Endothelial cell of umbilical vein (primary cell): Measurements from ENCODE around the gene DNAJC22. TPM values are rescaled to one million over a fixed set of nuclear protein-coding genes. Genes with fewer than 3 reads are reported as not detected.

Experiments used
- BruUV-seq: library from RNA; stranded (reverse); fragments of 400-500 nt; replicated peaks from 2 replicates; lab custom pipeline; 2021; lab: Mats Ljungman, UMichigan
- CTCF ChIA-PET: fragments of 300-600, 350-600 bp; sonication (Branson Sonifier 250); formaldehyde crosslinking; loops from one replicate; lab custom pipeline; 2021; ENCODE audit warnings: antibody characterized with exemption, inconsistent platforms; lab: Charles Lee
- POLR2A ChIA-PET: fragments of 300-600, 350-600 bp; sonication (Branson Sonifier 250); formaldehyde crosslinking; loops from one replicate; lab custom pipeline; 2021; ENCODE audit warnings: antibody characterized with exemption, inconsistent platforms; lab: Charles Lee
- DNase-seq: peaks from one replicate; pipeline ENCODE4 v3.0.0-alpha.2; 2011; ENCODE audit warnings: low read depth, low spot score
- FAIRE-seq: peaks from 2 replicates; lab custom pipeline; 2011; peaks lifted over from hg19 to GRCh38; lab: Jason Lieb, UNC
- H2AFZ ChIP-seq: 2 replicates; pipeline ENCODE4 v1.6.0; 2012; ENCODE audit warnings: low read depth, low read length, control low read depth, inconsistent platforms
- H3K27ac ChIP-seq: 2 replicates; pipeline ENCODE4 v1.5.1; 2011; ENCODE audit warnings: low read depth, mild to moderate bottlenecking, control low read depth, low read length, moderate library complexity; ENCODE audit not compliant: insufficient read depth
- H3K27me3 ChIP-seq, 2 experiments: 2 replicates each; pipeline versions ENCODE4 v1.6.0 to v1.6.1; 2011; ENCODE audit warnings: low read length in 2 of 2, mixed read lengths in 1 of 2; ENCODE audit not compliant: control insufficient read depth in 2 of 2, insufficient read depth in 2 of 2
- H3K36me3 ChIP-seq, 2 experiments: 2 replicates in 1 of 2; 3 replicates in 1 of 2; pipeline ENCODE4 v1.5.1; 2011; ENCODE audit warnings: low read length in 2 of 2, mild to moderate bottlenecking in 1 of 2, moderate library complexity in 1 of 2; ENCODE audit not compliant: control insufficient read depth in 2 of 2, insufficient read depth in 2 of 2; ENCODE audit errors: extremely low read depth in 1 of 2
- H3K4me1 ChIP-seq: 3 replicates; pipeline ENCODE4 v1.5.1; 2011; ENCODE audit warnings: mild to moderate bottlenecking, low read length; ENCODE audit not compliant: control insufficient read depth, insufficient read depth; ENCODE audit errors: extremely low read depth
- H3K4me2 ChIP-seq: 2 replicates; pipeline ENCODE4 v1.6.1; 2011; ENCODE audit warnings: low read length, control low read depth, mixed read lengths; ENCODE audit not compliant: insufficient read depth
- H3K4me3 ChIP-seq, 3 experiments: fragments of 200-600 bp in 1 of 3; sonication (generic), shearing (Covaris generic) in 1 of 3; replicated peaks in 1 of 3; 2 replicates each; pipeline ENCODE4 v1.5.1; 2011 to 2016; ENCODE audit warnings: control low read depth in 3 of 3, low read length in 3 of 3, mild to moderate bottlenecking in 2 of 3, inconsistent platforms in 1 of 3, low read depth in 1 of 3, moderate library complexity in 1 of 3; ENCODE audit not compliant: insufficient read depth in 1 of 3
- H3K79me2 ChIP-seq: 2 replicates; pipeline ENCODE4 v1.6.0; 2012; ENCODE audit warnings: low read length, inconsistent platforms; ENCODE audit not compliant: control insufficient read depth, insufficient read depth
- H3K9ac ChIP-seq: replicated peaks from 2 replicates; pipeline ENCODE3; 2011; ENCODE audit warnings: low read length, control low read depth; ENCODE audit not compliant: insufficient read depth; ENCODE audit errors: extremely low read depth
- H3K9me1 ChIP-seq: replicated peaks from 3 replicates; pipeline ENCODE4 v1.6.0; 2011; ENCODE audit warnings: mild to moderate bottlenecking, low read length; ENCODE audit not compliant: control insufficient read depth, insufficient read depth; ENCODE audit errors: extremely low read depth
- H3K9me3 ChIP-seq: replicated peaks from 2 replicates; pipeline ENCODE4 v1.5.1; 2012; ENCODE audit warnings: low read length, inconsistent platforms; ENCODE audit not compliant: control insufficient read depth, insufficient read depth
- H4K20me1 ChIP-seq: replicated peaks from 2 replicates; pipeline ENCODE3; 2011; ENCODE audit warnings: mild to moderate bottlenecking, low read length; ENCODE audit not compliant: control insufficient read depth, insufficient read depth; ENCODE audit errors: extremely low read depth
- CTCF ChIP-seq, 2 donors: IDR thresholded peaks; 1 replicate in 1 of 2; 2 replicates in 1 of 2; pipeline ENCODE4 v1.5.1; 2011; ENCODE audit warnings: low read length in 2 of 2, mild to moderate bottlenecking in 2 of 2, moderate library complexity in 2 of 2, control low read depth in 1 of 2, inconsistent platforms in 1 of 2, low read depth in 1 of 2; ENCODE audit not compliant: insufficient read depth in 1 of 2; ENCODE audit errors: extremely low read depth in 1 of 2
- EZH2 ChIP-seq: IDR thresholded peaks from 2 replicates; pipeline ENCODE4 v1.6.1; 2012; ENCODE audit warnings: borderline replicate concordance, low read depth, mild to moderate bottlenecking, moderate library complexity, low read length, inconsistent platforms; ENCODE audit not compliant: severe bottlenecking
- FOS ChIP-seq: IDR thresholded peaks from 2 replicates; pipeline ENCODE4 v1.6.1; 2011; ENCODE audit warnings: mild to moderate bottlenecking, low read length, moderate library complexity, borderline replicate concordance; ENCODE audit not compliant: insufficient read depth
- GATA2 ChIP-seq: IDR thresholded peaks from 2 replicates; pipeline ENCODE4 v1.7.0; 2011; ENCODE audit warnings: low read depth, mild to moderate bottlenecking, moderate library complexity, mixed read lengths, low read length; ENCODE audit not compliant: insufficient read length, insufficient read depth
- JUN ChIP-seq: IDR thresholded peaks from 2 replicates; pipeline ENCODE4 v1.6.1; 2011; ENCODE audit warnings: borderline replicate concordance, low read depth; ENCODE audit not compliant: insufficient read length, insufficient read depth
- MYC ChIP-seq: IDR thresholded peaks from one replicate; pipeline ENCODE4 v1.6.1; 2011; ENCODE audit warnings: mild to moderate bottlenecking, low read depth, low read length
- POLR2A ChIP-seq: IDR thresholded peaks from 2 replicates; pipeline ENCODE4 v1.6.1; 2012; ENCODE audit warnings: low read depth, mild to moderate bottlenecking, control low read depth, low read length
- dilution Hi-C: fragments of 300-500 bp; cut with MboI; formaldehyde crosslinking; loops from one replicate; pipeline ENCODE4 v1.15.0; 2019; ENCODE audit warnings: low sequenced_read_pairs; ENCODE audit not compliant: extremely low pct_ligation_motif_present
- intact Hi-C: fragments of 100-400 bp; cut with micrococcal nuclease; formaldehyde crosslinking; loops from one replicate; pipeline ENCODE4 v1.10.0; 2022
- polyA plus RNA-seq, 4 experiments: library from polyadenylated mRNA; depleted of rRNA in 3 of 4; stranded (reverse) in 3 of 4; unstranded in 1 of 4; fragments of >200 nt; gene quantifications; 2 replicates each; pipeline versions ENCODE4 v1.2.1 to v1.2.3, GENCODE V29; 2011 to 2012; ENCODE audit warnings: missing spikeins in 1 of 4
- total RNA-seq: library from RNA; stranded (reverse); gene quantifications from 2 replicates; pipeline ENCODE4 v1.2.3, GENCODE V29; 2021
- TF ChIP-seq, protein P1 (sequence below): IDR thresholded peaks from 2 replicates; pipeline ENCODE4 v1.6.1; 2011; ENCODE audit not compliant: insufficient read depth, insufficient read length

DNAJC22 gene
- total and polyA plus RNA-seq, 2 donors (not counting 3 experiments of a cell fraction or from before 2014, with no cell fraction given), result 1.3 to 1.4 TPM

GRCh38 chr12:49345825-49346658 is 646 bp upstream of the DNAJC22 start:
- no TSS peak for BruUV-seq
- intact Hi-C loops, result loop anchor here (10.0 kb wide), 1 partner anchor 399 kb away; the partner anchor contains the start of gene TMBIM6
- no peak overlapping the region for H3K9ac ChIP-seq
- H3K9me3 ChIP-seq, result no peaks in the 10 kb centered on the region
- FAIRE-seq, result no peak
- DNase-seq, result no peak
- H3K27me3 ChIP-seq, result peaks cover 36 to 49% of the 10 kb centered on the region in 2 experiments
- POLR2A ChIA-PET, result no interaction called here
- no peaks in the 10 kb centered on the region for H3K36me3 ChIP-seq
- H3K9me1 ChIP-seq, result no peaks in the 10 kb centered on the region
- H4K20me1 ChIP-seq, result no peaks in the 10 kb centered on the region
- no peaks in the 10 kb centered on the region for H3K79me2 ChIP-seq
- peak overlapping the region; percentile 33 for H3K4me2 ChIP-seq
- peaks cover 40% of the 10 kb centered on the region for H3K4me1 ChIP-seq
- TF ChIP-seq FOS (no peak), POLR2A (no peak), GATA2 (no peak), EZH2 (peak; percentile 97), JUN (no peak), MYC (no peak), CTCF (IDR thresholded peaks at IDR 0.05; ENCODE audit: extremely low read depth in 1 of 2, insufficient read depth in 1 of 2, low read depth in 1 of 2, low read length in 2 of 2) (no peak)
- TF ChIP-seq, protein P1, sequence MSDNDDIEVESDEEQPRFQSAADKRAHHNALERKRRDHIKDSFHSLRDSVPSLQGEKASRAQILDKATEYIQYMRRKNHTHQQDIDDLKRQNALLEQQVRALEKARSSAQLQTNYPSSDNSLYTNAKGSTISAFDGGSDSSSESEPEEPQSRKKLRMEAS, result no peak
- no peak overlapping the region for H3K27ac ChIP-seq
- CTCF ChIA-PET, result interaction anchor here (0.6 to 8.0 kb wide), 10 partner anchors 11 to 233 kb away, joined by 3 to 280 read pairs (median 35); partner anchors contain the start of genes C1QL4, KCNH3, PRPH and TROAP
- dilution Hi-C loops, result no loop called here
- no peak overlapping the region for H2AFZ ChIP-seq
- H3K4me3 ChIP-seq, result peak overlapping the region in 1 of 3 experiments; percentile 25
